GM21367 (cell line): ENCODE measurements around the gene PRICKLE2.
"Not testable (repeated sequence)": the region's sequence is repeated elsewhere in the genome, so short reads cannot be mapped to it uniquely, and the experiment has no call there.

ENCODE experiments used
- ATAC-seq: cut with Tn5 transposase; IDR thresholded peaks from one replicate; pipeline ENCODE4 v1.9.1; 2021; ENCODE audit not compliant: unreplicated experiment

PRICKLE2 gene

GRCh38 chr3:64107190-64107589, 118.1 kb downstream of the PRICKLE2 start:
- no peak for ATAC-seq

GRCh38 chr3:64105816-64106215, 119.5 kb downstream of the PRICKLE2 start:
- no peak for ATAC-seq

- ATAC-seq, result no peak
Observed at GRCh38 chr3:64104691-64105111, 120.6 kb downstream of the PRICKLE2 start.

- ATAC-seq, result no peak
Observed at GRCh38 chr3:64104006-64104405, 121.3 kb downstream of the PRICKLE2 start.

- no peak for ATAC-seq
Observed at GRCh38 chr3:64103131-64103530, 122.1 kb downstream of the PRICKLE2 start.

- ATAC-seq, result no peak
Observed at GRCh38 chr3:64102147-64102546, 123.1 kb downstream of the PRICKLE2 start.

- no peak for ATAC-seq
Observed at GRCh38 chr3:64099316-64099715, 126.0 kb downstream of the PRICKLE2 start.

- no peak for ATAC-seq
Observed at GRCh38 chr3:64098670-64099069, 126.6 kb downstream of the PRICKLE2 start.

GRCh38 chr3:64097920-64098319, 127.3 kb downstream of the PRICKLE2 start:
- no peak for ATAC-seq

- no peak for ATAC-seq
Observed at GRCh38 chr3:64095802-64096201, 129.5 kb downstream of the PRICKLE2 start.

- ATAC-seq, result no peak
Observed at GRCh38 chr3:64094713-64095079, 130.6 kb downstream of the PRICKLE2 start.

GRCh38 chr3:64093825-64094712, 131.2 kb downstream of the PRICKLE2 start:
- ATAC-seq, result no peak

- ATAC-seq, result no peak
Observed at GRCh38 chr3:64093211-64093610, 132.1 kb downstream of the PRICKLE2 start.

- ATAC-seq, result no peak
Observed at GRCh38 chr3:64091501-64091900, 133.8 kb downstream of the PRICKLE2 start.

GRCh38 chr3:64089386-64089785, 135.9 kb downstream of the PRICKLE2 start:
- ATAC-seq, result not testable (repeated sequence)

GRCh38 chr3:64088408-64089205, 136.7 kb downstream of the PRICKLE2 start:
- no peak for ATAC-seq

- ATAC-seq, result no peak
Observed at GRCh38 chr3:64086479-64087252, 138.6 kb downstream of the PRICKLE2 start.

- ATAC-seq, result no peak
Observed at GRCh38 chr3:64084640-64085039, 140.6 kb downstream of the PRICKLE2 start.

- ATAC-seq, result no peak
Observed at GRCh38 chr3:64083575-64083974, 141.7 kb downstream of the PRICKLE2 start.

GRCh38 chr3:64082961-64083541, 142.2 kb downstream of the PRICKLE2 start:
- ATAC-seq, result no peak

- ATAC-seq, result no peak
Observed at GRCh38 chr3:64082411-64082810, 142.9 kb downstream of the PRICKLE2 start.
